Tongue (tissue), 2 donors: ENCODE results near the gene SYT17. TPM values are rescaled to one million over a fixed set of nuclear protein-coding genes. Genes with fewer than 3 reads are reported as not detected.

ENCODE experiments used
- DNase-seq: peaks from one replicate; pipeline ENCODE4 v3.0.0-alpha.2; 2015
- total RNA-seq: library from RNA; depleted of rRNA; stranded (reverse); fragments of >200 nt; gene quantifications from one replicate; pipeline ENCODE4 v1.2.3, GENCODE V29; 2014

SYT17 gene, protein sequence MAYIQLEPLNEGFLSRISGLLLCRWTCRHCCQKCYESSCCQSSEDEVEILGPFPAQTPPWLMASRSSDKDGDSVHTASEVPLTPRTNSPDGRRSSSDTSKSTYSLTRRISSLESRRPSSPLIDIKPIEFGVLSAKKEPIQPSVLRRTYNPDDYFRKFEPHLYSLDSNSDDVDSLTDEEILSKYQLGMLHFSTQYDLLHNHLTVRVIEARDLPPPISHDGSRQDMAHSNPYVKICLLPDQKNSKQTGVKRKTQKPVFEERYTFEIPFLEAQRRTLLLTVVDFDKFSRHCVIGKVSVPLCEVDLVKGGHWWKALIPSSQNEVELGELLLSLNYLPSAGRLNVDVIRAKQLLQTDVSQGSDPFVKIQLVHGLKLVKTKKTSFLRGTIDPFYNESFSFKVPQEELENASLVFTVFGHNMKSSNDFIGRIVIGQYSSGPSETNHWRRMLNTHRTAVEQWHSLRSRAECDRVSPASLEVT
- total RNA-seq = 5.8 TPM

DNA sequence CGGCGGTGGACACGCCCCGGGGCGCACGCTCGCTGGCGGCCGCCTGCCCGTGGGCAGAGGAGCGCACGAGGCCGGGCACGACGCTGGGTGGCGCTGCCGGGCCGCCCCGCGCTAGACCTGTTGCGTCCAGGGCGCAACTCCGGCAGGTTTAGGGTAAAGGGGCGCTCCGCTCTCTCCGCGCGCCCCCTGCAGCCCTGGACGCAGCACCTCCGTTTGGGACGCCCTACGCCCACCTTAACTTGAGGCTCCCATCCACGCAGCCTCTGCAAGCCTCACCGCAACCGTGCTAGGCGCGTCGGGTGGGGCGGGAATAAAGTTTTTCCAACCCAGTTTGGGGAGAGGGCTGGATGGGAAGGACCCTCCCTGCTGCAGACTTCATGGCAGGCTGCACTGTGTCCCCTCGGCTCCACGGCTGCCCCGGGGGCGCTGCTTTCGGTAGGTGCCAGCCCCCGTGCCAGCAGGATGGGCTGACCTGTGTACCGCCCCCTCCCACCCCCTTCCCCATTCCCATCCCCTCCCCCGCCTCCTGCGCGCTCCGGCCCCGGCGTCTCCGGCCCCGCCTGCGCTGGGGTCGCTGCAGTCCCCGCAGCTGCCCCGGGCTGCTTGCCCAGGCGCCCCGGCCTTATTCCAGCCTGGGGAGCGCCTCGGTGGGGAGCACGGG is at the start of gene SYT17:
TSS of gene SYT17 (plus strand) at position 531 of the 661 bp plus-strand sequence. CDS start 407 bp downstream, outside the sequence.
- peak; percentile 80 for DNase-seq

DNA sequence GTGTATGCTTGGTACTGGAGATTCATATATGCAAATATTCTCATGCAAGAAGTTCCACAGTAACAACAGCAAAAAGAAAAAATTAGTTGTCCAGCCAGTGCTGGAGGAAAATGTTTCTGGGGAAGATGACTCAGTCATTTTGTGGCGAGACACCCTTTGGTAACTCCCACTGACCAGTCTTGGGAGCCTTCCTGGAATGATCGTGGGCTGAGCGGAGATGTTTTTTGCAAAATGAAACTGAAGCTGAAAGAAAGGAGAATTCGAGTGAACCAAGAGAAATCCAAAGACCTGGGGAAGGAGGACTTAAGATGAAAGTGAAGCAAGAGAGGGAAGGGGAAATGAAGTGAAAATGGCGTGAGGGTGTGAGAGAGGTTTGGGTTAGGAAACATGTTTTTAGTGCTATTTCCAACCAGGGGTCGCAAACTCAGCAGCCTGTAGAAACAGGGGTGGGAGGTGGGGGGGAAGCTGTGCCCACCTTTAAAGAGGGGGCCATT is 49.1 kb upstream of the SYT17 start:
- no peak for DNase-seq

DNA sequence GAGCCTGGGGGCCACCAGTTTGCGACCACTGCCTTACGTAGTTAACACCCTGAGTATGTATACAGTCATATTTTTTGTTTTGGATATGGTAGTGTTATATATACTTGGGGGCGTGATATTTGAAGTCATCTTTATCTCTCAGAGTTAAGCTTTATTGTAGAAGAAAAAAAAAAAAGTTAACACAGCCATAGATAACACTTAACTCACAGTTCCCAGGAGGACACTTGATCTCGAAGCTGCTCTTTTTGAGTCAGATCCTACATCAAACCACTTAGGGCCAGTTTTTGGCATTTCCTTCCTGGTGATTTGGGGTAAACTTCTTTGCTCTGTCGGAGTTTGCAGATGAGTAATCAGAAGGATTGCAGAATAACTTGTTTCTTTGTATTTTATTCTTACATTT is 48.5 kb upstream of the SYT17 start:
- DNase-seq = no peak

DNA sequence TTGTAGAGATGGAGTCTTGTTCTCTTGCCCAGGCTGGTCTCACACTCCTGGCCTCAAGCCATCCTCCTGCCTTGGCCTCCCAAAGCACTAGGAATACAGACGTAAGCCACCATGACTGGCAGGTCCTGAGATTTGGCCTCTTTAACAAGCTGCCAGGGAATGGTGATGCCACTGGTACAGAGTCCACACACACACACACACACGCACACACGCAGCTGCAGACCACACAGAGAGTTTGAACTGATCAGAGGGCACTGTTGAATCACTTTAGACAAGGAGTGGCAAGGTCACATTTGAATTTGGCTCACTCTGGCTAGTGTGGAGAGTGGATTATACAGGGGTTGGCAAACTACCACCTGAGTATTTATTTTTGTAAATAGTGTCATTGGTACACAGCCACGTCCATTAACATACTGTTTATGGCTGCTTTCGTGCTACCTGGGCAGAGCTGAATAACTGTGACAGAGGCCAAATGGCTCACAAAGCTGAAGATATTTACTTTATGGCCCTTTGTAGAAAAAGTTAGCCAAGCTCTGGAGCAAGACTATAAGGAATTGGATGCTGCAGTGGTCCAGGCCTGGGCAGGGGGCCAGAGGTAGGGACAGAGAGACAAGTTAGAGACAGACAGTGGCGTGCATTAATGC is 44.4 kb upstream of the SYT17 start:
- DNase-seq = no peak

DNA sequence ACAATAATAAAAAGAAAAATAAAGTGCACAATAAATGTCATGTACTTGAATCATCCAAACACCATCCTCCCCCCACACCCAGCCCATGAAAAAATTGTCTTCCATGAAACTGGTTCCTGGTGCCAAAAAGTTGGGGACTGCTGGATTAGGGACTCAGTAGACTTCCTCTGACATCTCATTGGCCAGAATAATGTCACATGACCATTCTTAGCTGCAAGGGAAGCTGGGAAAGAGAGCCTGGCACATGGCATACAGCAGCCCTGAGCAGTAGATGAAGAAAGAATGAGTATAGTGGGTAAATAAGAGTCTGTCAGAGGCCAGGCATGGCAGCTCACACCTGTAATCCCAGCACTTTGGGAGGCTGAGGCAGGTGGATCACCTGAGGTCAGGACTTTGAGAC is 41.7 kb upstream of the SYT17 start:
- no peak for DNase-seq

DNA sequence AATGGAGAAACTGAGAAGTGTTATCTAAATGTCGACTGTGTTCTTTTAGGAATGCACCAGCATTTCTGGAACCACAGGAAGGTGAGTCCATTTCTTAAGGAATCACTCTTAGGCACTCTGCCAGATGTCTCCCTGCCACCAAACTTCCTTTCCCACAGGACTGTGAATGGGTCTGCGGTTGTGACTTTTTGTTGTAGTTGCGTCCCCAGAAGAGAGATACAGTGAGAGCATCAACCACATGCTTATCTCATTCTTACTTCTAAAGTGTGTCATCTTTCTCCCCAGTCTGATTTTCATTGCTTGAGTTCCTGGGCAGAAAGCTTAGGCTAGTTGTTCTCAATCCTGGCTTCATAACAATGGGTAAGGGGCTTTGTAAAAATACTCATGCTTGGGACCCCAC is 40.8 kb upstream of the SYT17 start:
- no peak for DNase-seq

DNA sequence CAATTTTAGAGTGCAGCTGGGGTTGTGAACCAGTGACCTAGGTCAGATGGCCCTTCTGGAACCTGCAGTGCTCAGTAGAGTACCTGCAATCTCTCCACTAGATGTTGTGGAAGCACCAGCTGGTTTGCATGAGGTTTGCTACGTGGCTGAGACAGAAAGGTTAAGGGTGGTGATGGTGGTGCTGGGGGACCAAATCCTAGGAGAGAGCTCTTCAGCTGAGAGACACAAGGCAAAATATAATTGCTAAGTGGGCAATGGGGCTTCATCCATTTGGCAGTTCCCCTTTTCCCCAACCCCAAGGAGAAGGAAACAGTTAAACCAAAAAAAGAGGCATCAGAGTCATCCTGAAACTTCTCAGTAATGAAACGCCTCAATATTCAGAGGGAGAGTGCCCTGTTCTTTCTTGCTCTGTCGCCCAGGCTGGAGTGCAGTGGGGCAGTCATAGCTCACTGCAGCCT is 40.3 kb upstream of the SYT17 start:
- DNase-seq = no peak

DNA sequence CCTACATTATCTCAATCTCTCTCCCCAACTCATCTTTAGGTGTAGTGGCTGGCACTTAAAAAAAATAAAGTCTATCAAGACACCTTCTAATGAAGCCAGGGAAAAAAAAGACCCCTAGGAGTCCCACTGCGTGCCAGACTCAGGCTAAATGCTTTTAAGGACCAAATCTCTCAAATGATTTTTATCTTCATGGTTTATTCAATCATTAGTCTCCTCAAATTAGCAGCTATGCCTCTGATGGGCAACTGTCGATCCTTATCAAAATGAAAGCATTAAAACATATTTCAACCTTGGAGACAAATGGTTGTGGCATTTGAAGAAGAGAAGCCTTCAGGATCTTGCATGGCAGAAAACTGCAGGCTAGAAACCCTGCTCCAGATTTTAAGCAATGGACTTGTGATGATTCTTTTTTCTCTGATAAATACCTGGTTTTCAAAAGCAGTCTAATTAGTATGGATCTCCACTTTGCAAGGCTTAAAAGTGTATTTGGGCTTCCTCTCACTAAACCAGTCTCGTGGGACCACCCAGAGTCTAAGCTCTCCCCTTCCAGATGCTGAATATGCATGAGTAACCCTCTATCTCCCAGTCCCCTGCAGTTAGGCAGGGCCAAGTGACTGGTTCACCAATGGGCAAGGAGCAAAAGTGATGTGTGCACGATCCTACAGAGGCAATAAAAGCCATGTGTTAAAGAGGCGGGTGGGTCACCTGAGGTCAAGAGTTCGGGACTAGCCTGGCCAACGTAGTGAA is 39.4 kb upstream of the SYT17 start:
- DNase-seq = no peak

DNA sequence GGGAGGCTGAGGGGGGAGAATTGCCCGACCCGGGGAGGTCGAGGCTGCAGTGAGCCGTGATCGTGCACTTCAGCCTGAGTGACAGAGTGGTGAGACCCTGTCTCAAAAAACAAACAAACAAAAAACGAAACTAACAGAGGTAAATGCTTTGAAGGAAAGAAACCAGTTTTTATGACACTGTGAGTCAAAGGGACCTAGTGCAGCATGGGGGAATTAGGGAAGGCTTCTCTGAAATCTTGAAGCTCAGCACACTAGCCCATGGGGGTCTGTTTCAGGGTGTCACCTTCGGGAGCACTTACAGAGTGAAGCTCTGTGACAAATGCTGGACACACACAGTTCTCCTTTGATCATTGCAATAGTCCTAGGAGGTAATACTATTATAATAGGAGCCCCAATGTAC is 37.7 kb upstream of the SYT17 start:
- no peak for DNase-seq

DNA sequence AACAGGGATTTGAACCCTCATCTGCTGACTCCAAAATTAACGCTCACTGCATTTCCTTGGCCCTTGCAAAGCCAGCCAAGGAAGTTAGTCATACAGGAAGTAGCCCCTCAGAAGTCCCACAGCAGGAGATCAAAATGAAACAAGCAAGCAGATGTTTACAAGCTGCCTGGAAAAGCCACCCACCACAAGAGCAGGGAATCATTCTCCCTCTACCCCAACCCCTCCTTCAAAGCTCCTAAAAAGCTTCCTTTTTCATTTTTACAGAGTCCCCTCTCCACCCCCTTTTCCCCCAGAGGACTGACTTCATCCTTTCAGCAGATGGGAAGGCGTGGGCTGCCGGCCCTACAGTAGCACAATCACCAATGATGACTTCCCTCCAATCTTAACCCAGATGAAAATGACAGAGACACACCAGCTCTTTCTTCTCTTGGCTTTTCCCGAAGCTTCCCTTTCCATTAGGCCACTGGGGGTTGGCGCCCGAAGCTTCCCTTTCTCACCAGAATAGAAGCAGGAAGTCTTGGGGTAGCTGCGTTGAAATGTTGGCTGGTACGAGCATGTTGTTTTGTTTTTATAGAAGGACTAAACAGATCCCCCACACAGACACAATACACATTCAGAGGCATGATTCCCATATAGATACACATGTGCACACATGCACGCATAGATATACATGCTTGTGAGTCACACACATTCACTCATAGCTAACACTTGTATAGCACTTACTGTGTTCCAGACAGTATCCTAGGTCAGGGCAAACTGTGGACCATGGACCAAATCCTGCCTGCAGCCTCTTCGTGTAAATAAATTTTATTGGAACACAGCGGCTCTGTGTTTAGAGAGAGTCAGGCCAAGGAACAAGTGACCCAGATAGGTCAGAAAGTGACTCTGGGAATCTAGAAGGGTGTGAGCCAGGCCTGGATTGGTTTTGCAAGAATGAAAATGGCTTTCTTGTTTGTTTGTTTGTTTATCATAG is 36.9 kb upstream of the SYT17 start:
- DNase-seq = peak; percentile 71

DNA sequence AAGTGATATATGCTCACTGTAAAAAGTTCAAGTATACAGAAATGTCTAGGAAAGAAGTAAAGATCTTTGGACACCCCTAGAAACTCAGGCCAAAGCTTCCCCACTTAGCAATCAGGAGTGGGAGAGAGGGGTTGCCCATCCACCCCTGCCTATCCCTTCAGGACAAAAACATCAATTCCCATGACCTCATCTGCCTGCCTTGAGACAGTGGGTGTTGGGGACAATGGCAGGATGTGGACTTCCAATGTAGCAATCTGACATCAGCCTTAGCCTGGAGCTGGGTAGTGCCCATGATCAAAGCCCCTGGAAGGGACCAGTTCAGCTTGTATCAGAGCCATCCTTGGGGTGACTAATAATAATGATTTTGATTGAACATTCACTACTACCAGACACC is 36.2 kb upstream of the SYT17 start:
- no peak for DNase-seq

DNA sequence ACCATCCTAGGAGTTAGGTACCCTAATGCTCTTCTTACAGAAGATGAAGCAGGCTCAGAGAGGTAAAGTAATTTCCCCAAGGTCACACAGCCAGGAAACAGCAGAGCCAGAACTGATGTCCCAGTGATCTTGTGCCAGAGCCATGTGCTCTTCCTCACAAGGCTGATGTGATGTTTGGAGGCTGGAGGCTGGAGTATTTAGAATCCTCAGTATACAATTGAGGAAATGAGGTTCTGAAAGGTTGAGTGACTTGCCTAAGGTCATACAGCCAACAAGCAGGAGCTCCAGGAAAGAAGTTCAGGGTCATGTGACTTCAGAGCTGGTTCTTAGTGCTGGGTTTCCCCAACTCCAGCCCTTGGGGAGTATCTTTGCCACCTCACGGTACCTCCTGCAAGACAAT is 35.8 kb upstream of the SYT17 start:
- DNase-seq = no peak

DNA sequence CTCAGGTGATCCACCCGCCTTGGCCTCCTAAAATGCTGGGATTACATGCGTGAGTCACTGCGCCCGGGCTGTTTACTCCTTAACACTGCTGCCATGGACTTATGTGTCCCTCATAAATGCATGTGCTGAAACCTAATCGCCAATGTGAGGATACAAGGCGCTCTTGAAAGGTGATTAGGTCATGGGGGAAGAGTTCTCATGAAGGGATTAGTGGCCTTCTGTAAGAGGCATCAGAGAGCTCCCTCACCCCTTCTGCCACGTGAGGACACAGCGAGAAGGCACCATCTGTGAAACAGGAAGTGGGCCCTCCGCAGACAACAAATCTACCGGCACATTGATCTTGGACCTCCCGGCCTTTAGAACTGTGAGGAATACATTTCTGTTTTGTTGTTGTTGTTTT is 35.1 kb upstream of the SYT17 start:
- DNase-seq = no peak

DNA sequence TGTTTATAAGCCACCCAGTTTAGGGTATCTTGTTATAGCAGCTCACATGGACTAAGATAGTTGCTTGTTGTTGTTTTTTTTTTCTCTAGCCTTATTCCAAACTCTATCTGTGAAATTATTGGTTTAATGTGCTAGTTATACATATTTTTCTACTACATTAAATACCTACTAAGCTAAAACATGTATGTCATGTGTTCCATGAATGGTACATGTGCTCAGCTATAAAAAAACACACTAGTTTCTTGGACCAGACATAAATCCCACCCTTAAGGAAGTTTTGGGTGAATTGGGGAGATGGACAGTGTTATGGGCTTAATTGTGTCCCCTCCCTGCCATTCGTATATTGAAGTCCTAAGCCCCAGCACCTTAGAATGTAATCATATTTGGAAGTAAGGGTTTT is 34.4 kb upstream of the SYT17 start:
- DNase-seq = no peak

DNA sequence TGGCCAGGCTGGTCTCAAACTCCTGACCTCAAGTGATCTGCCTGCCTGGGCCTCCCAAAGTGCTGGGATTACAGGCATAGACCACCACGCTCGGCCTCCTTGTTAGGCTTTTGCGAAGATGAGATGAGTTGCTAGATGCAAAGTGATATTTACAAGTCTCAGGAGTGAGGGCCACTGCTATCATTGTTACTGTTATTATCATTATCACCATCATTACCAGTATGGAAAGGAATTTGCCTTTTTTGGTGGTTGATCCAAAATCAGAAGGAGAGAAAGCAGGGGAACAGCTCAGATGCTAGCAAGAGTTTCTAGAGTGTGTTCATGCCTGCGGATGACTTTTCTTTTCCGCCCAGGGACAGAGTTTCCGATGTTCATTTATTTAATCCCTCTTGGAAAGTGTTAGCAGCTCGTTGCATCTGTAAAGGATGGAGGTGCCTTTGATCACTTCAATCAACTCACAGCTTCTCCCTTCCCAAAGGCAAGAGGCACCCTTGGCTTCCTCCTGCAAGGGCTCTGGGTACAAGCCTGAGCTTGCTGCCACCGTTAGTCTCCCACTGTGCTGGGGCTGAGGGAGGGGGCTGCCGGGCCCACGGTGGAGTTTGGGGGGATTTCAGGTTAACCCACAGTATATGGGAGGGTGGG is 32.7 kb upstream of the SYT17 start:
- DNase-seq = no peak

DNA sequence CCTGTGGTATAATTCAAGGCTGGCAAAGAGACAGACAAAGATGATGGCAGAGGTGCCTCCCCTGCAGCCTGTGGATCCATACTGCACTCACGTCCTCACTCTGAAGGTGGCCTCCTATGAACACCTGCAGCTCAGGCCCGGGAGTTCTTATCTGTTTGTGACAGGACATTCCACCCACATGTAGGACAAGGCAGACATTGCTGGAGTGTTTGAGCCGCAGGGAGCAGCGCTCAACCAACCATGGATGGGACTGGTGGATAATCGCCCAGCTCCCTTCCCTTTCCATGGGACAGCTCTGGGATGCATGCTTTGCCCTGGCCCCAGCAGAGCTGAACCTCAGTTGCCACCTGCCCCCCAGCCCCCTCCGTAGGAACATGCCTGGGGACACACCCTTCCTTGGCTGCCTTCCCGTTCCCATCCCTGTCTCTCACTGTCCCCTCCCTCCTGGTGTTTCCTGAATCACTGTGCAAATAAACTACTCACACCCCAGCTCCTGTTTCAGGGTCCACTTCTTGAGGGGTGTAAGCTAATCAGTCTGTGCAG is 32.1 kb upstream of the SYT17 start:
- DNase-seq = peak; percentile 53

DNA sequence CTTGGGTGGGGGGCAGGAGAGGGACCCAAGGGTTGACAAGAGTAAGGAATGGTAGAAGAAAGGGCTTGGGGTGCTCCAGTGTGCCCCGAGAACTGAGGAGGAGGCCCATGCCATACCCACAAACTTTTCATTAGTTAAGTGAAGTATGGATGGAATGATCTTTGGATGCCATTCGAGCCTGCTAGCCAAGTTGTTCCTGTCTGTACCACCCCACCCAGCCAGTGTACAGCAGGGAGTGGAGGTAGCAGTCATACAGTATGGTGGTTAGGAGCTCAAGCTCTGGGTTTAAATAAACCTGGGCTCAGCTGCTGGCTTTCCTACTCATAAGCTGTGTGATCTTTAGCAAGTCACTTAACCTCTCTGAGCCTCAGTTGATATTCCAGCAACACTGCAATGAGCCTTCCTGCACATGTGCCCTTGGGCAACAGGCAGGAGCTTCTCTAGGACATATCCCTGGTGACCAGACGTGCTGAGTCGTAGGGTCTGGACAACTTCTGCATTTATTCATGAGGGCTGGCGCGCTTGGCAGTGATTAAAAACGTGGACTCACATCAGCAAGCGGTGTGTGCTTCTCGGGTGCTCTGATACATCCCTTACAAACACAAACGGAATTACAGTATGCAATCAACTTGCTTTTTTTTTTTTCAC is 31.4 kb upstream of the SYT17 start:
- DNase-seq = no peak

DNA sequence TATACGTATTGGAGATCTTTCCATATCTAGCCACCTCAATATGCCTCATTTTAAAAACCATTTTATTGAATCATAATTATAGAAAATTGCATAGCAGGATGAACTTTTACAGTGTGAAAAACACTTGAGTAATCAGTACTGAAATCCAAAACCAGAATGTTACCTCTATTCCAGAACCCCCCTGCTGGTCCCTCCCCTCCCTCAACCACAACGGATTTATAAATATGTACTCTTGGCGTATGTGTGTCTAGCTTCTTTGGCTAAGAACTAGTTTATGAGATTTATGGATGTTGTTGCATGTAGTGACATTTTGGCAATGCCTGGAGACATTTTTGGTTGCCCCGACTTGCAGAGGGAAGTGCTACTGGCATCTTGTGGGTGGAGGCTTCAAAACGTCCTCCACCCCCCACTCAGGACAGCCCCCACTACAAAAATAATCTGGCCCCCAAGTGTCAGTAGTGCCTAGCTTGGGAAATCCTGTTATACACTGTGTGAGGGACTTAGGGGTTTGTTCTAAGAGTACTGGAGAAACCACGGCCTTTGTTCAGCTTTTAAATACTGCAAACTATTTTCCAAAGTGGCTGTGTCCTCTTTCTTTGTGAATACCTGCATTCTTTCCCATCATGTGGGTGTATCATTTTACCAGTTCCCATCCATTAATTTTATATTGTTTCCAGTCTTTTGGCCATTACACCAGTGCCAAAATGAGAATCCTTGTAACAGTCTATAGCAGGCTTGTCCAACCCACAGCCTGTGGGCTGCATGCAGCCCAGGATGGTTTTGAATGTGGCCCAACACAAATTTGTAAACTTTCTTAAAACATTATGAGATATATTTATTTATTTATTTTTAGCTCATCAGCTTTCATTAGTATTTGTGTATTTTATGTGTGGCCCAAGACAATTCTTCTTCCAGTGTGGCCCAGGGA is 30.6 kb upstream of the SYT17 start:
- no peak for DNase-seq

DNA sequence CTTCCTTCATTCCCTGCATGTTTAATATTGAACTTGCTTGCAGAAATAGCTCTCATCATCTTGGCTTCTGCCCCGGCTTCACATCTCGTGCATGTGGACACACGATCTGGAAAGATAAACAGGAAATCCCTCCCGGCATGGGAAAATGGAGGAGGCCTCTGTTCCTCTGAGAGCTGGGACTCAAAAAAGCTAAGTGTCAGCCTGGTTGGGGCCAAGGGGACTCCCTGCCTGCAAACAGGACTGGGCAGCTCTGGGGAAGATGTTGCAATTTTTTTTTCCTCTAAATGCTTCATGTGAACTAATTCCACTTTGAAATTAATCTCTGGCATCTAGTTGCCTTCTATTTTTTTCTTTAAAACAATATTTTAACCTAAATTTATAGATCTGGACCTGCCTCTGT is 29.4 kb upstream of the SYT17 start:
- peak; percentile 85 for DNase-seq
